ENCODE data around the gene POMZP3. TPM values are rescaled to one million over a fixed set of nuclear protein-coding genes. Genes with fewer than 3 reads are reported as not detected.
"Not testable (repeated sequence)": the region's sequence is repeated elsewhere in the genome, so short reads cannot be mapped to it uniquely, and the experiment has no call there.

The POMZP3 gene
- 14.1 TPM for polyA plus RNA-seq (2013)

GRCh38 chr7:76626989-76627642 is at the start of gene POMZP3:
Gene POMZP3 (minus strand): TSS chr7:76627279. CDS start chr7:76626064, 1,215 bp downstream.
- POLR2A ChIA-PET; H3K27me3 ChIP-seq (replicated peaks in 2 of 5; ENCODE audit: control insufficient read depth in 4 of 5, insufficient read depth in 5 of 5, low read length in 4 of 5); H3K4me1 ChIP-seq (ENCODE audit: control extremely low read depth in 1 of 4, control insufficient read depth in 4 of 4, insufficient read depth in 4 of 4, low read length in 3 of 4); H3K9me3 ChIP-seq (ENCODE audit: control extremely low read depth in 1 of 5, control insufficient read depth in 4 of 5, insufficient read depth in 2 of 5, low read depth in 1 of 5, low read length in 4 of 5); CTCF ChIA-PET; H3K36me3 ChIP-seq (ENCODE audit: control insufficient read depth in 4 of 4, insufficient read depth in 4 of 4, low read length in 3 of 4): not testable (repeated sequence)
- WGBS (ENCODE audit: insufficient coverage): no CpG with 5 or more reads among the region's 78 CpGs
- DNase-seq: peak; percentile 12 to 46 (median 18)
- Histone ChIP-seq H3K4me3 (ENCODE audit: control insufficient read depth in 1 of 7, extremely low read depth in 1 of 7, insufficient read depth in 4 of 7, low read depth in 2 of 7, low read length in 6 of 7) (peak within 1 kb of the TSS; percentile 35 to 79 (median 69)), H3K27ac (ENCODE audit: insufficient read depth in 1 of 2, low read depth in 1 of 2, low read length in 2 of 2, poor library complexity in 1 of 2, severe bottlenecking in 2 of 2) (peak within 1 kb of the TSS in 1 of 2 experiments; percentile 81)

GRCh38 chr7:76675783-76676182 is 48.7 kb upstream of the POMZP3 start:
- H3K36me3 ChIP-seq (ENCODE audit: control insufficient read depth in 4 of 4, insufficient read depth in 4 of 4, low read length in 3 of 4); H3K27ac ChIP-seq (ENCODE audit: insufficient read depth in 1 of 2, low read depth in 1 of 2, low read length in 2 of 2, poor library complexity in 1 of 2, severe bottlenecking in 2 of 2); CTCF ChIA-PET; DNase-seq; H3K4me1 ChIP-seq (ENCODE audit: control extremely low read depth in 1 of 4, control insufficient read depth in 4 of 4, insufficient read depth in 4 of 4, low read length in 3 of 4); H3K27me3 ChIP-seq (replicated peaks in 2 of 5; ENCODE audit: control insufficient read depth in 4 of 5, insufficient read depth in 5 of 5, low read length in 4 of 5); H3K9me3 ChIP-seq (ENCODE audit: control extremely low read depth in 1 of 5, control insufficient read depth in 4 of 5, insufficient read depth in 2 of 5, low read depth in 1 of 5, low read length in 4 of 5); POLR2A ChIA-PET; H3K4me3 ChIP-seq (ENCODE audit: control insufficient read depth in 1 of 7, extremely low read depth in 1 of 7, insufficient read depth in 4 of 7, low read depth in 2 of 7, low read length in 6 of 7): not testable (repeated sequence)
- no CpG with 5 or more reads among the region's 2 CpGs for WGBS (ENCODE audit: insufficient coverage)

- WGBS (ENCODE audit: insufficient coverage): no CpG with 5 or more reads among the region's 5 CpGs
- H3K36me3 ChIP-seq (ENCODE audit: control insufficient read depth in 4 of 4, insufficient read depth in 4 of 4, low read length in 3 of 4); H3K27me3 ChIP-seq (replicated peaks in 2 of 5; ENCODE audit: control insufficient read depth in 4 of 5, insufficient read depth in 5 of 5, low read length in 4 of 5); CTCF ChIA-PET; H3K4me1 ChIP-seq (ENCODE audit: control extremely low read depth in 1 of 4, control insufficient read depth in 4 of 4, insufficient read depth in 4 of 4, low read length in 3 of 4); POLR2A ChIA-PET; H3K4me3 ChIP-seq (ENCODE audit: control insufficient read depth in 1 of 7, extremely low read depth in 1 of 7, insufficient read depth in 4 of 7, low read depth in 2 of 7, low read length in 6 of 7); DNase-seq; H3K27ac ChIP-seq (ENCODE audit: insufficient read depth in 1 of 2, low read depth in 1 of 2, low read length in 2 of 2, poor library complexity in 1 of 2, severe bottlenecking in 2 of 2); H3K9me3 ChIP-seq (ENCODE audit: control extremely low read depth in 1 of 5, control insufficient read depth in 4 of 5, insufficient read depth in 2 of 5, low read depth in 1 of 5, low read length in 4 of 5): not testable (repeated sequence)
These were observed 46.3 kb upstream of the POMZP3 start for GRCh38 chr7:76673346-76673745.

- DNase-seq; H3K27me3 ChIP-seq (replicated peaks in 2 of 5; ENCODE audit: control insufficient read depth in 4 of 5, insufficient read depth in 5 of 5, low read length in 4 of 5); H3K4me3 ChIP-seq (ENCODE audit: control insufficient read depth in 1 of 7, extremely low read depth in 1 of 7, insufficient read depth in 4 of 7, low read depth in 2 of 7, low read length in 6 of 7); H3K9me3 ChIP-seq (ENCODE audit: control extremely low read depth in 1 of 5, control insufficient read depth in 4 of 5, insufficient read depth in 2 of 5, low read depth in 1 of 5, low read length in 4 of 5); POLR2A ChIA-PET; H3K27ac ChIP-seq (ENCODE audit: insufficient read depth in 1 of 2, low read depth in 1 of 2, low read length in 2 of 2, poor library complexity in 1 of 2, severe bottlenecking in 2 of 2); H3K4me1 ChIP-seq (ENCODE audit: control extremely low read depth in 1 of 4, control insufficient read depth in 4 of 4, insufficient read depth in 4 of 4, low read length in 3 of 4); H3K36me3 ChIP-seq (ENCODE audit: control insufficient read depth in 4 of 4, insufficient read depth in 4 of 4, low read length in 3 of 4); CTCF ChIA-PET: not testable (repeated sequence)
These were observed 32.1 kb upstream of the POMZP3 start for GRCh38 chr7:76659212-76659611.

GRCh38 chr7:76656425-76656824 is 29.3 kb upstream of the POMZP3 start:
- H3K4me1 ChIP-seq (ENCODE audit: control extremely low read depth in 1 of 4, control insufficient read depth in 4 of 4, insufficient read depth in 4 of 4, low read length in 3 of 4); H3K27me3 ChIP-seq (replicated peaks in 2 of 5; ENCODE audit: control insufficient read depth in 4 of 5, insufficient read depth in 5 of 5, low read length in 4 of 5); H3K4me3 ChIP-seq (ENCODE audit: control insufficient read depth in 1 of 7, extremely low read depth in 1 of 7, insufficient read depth in 4 of 7, low read depth in 2 of 7, low read length in 6 of 7); DNase-seq; POLR2A ChIA-PET; CTCF ChIA-PET; H3K9me3 ChIP-seq (ENCODE audit: control extremely low read depth in 1 of 5, control insufficient read depth in 4 of 5, insufficient read depth in 2 of 5, low read depth in 1 of 5, low read length in 4 of 5); H3K27ac ChIP-seq (ENCODE audit: insufficient read depth in 1 of 2, low read depth in 1 of 2, low read length in 2 of 2, poor library complexity in 1 of 2, severe bottlenecking in 2 of 2); H3K36me3 ChIP-seq (ENCODE audit: control insufficient read depth in 4 of 4, insufficient read depth in 4 of 4, low read length in 3 of 4): not testable (repeated sequence)
- WGBS (ENCODE audit: insufficient coverage): 80% methylated on average over 1 of the region's 2 CpGs

- H3K36me3 ChIP-seq (ENCODE audit: control insufficient read depth in 4 of 4, insufficient read depth in 4 of 4, low read length in 3 of 4); DNase-seq; H3K27me3 ChIP-seq (replicated peaks in 2 of 5; ENCODE audit: control insufficient read depth in 4 of 5, insufficient read depth in 5 of 5, low read length in 4 of 5); H3K9me3 ChIP-seq (ENCODE audit: control extremely low read depth in 1 of 5, control insufficient read depth in 4 of 5, insufficient read depth in 2 of 5, low read depth in 1 of 5, low read length in 4 of 5); CTCF ChIA-PET; H3K4me3 ChIP-seq (ENCODE audit: control insufficient read depth in 1 of 7, extremely low read depth in 1 of 7, insufficient read depth in 4 of 7, low read depth in 2 of 7, low read length in 6 of 7); H3K4me1 ChIP-seq (ENCODE audit: control extremely low read depth in 1 of 4, control insufficient read depth in 4 of 4, insufficient read depth in 4 of 4, low read length in 3 of 4); POLR2A ChIA-PET; H3K27ac ChIP-seq (ENCODE audit: insufficient read depth in 1 of 2, low read depth in 1 of 2, low read length in 2 of 2, poor library complexity in 1 of 2, severe bottlenecking in 2 of 2): not testable (repeated sequence)
- WGBS (ENCODE audit: insufficient coverage): no CpG with 5 or more reads among the region's 5 CpGs
These were observed 15.5 kb upstream of the POMZP3 start for GRCh38 chr7:76642620-76643019.

GRCh38 chr7:76637061-76637691 is 10.1 kb upstream of the POMZP3 start:
- H3K4me1 ChIP-seq (ENCODE audit: control extremely low read depth in 1 of 4, control insufficient read depth in 4 of 4, insufficient read depth in 4 of 4, low read length in 3 of 4); H3K27me3 ChIP-seq (replicated peaks in 2 of 5; ENCODE audit: control insufficient read depth in 4 of 5, insufficient read depth in 5 of 5, low read length in 4 of 5); H3K36me3 ChIP-seq (ENCODE audit: control insufficient read depth in 4 of 4, insufficient read depth in 4 of 4, low read length in 3 of 4); H3K4me3 ChIP-seq (ENCODE audit: control insufficient read depth in 1 of 7, extremely low read depth in 1 of 7, insufficient read depth in 4 of 7, low read depth in 2 of 7, low read length in 6 of 7); CTCF ChIA-PET; POLR2A ChIA-PET; H3K9me3 ChIP-seq (ENCODE audit: control extremely low read depth in 1 of 5, control insufficient read depth in 4 of 5, insufficient read depth in 2 of 5, low read depth in 1 of 5, low read length in 4 of 5); H3K27ac ChIP-seq (ENCODE audit: insufficient read depth in 1 of 2, low read depth in 1 of 2, low read length in 2 of 2, poor library complexity in 1 of 2, severe bottlenecking in 2 of 2): not testable (repeated sequence)
- no CpG with 5 or more reads among the region's 7 CpGs for WGBS (ENCODE audit: insufficient coverage)
- peak; percentile 1 to 22 (median 6) for DNase-seq

Measured in common myeloid progenitor, CD34-positive (primary cell).